GM19043 (cell line): ENCODE results near the gene OR6Y1.

Experiments
- ATAC-seq: cut with Tn5 transposase; IDR thresholded peaks from one replicate; pipeline ENCODE4 v1.9.1; 2021; ENCODE audit warnings: low read depth; ENCODE audit not compliant: unreplicated experiment

Gene OR6Y1

GRCh38 chr1:158554352-158554751 lies at the start of gene OR6Y1:
OR6Y1 (minus strand) TSS chr1:158554405; CDS start chr1:158548105, 6,300 bp downstream.
- ATAC-seq: no peak

GRCh38 chr1:158600735-158601134 lies 46.5 kb upstream of the OR6Y1 start:
- ATAC-seq: no peak

- ATAC-seq: no peak
Observed at GRCh38 chr1:158586942-158587341, 32.7 kb upstream of the OR6Y1 start.

GRCh38 chr1:158583962-158584361 lies 29.8 kb upstream of the OR6Y1 start:
- ATAC-seq: no peak

DNA sequence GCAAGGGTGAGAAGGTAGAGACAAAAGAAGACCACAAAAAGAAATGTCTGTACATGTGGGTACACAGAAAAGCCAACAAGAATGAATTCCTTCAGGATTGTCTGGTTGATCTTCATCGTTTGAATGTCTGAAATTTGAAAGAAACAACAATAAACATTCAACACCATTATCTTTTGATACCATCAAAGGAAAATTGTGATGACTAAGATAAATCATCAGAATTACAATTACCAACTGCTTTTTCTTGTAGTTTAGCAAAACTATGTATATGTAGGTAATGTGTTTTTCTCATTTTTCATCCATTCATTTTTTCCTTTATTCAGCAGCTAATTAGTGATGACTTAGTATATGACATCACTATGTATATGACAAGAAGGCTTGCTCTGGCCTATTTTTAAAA lies 25.5 kb upstream of the OR6Y1 start, which contains the start of gene OR10X1:
OR10X1 (minus strand) TSS at position 167 of the 400 bp plus-strand sequence; CDS start at position 167, 0 bp downstream.
- no peak for ATAC-seq

DNA sequence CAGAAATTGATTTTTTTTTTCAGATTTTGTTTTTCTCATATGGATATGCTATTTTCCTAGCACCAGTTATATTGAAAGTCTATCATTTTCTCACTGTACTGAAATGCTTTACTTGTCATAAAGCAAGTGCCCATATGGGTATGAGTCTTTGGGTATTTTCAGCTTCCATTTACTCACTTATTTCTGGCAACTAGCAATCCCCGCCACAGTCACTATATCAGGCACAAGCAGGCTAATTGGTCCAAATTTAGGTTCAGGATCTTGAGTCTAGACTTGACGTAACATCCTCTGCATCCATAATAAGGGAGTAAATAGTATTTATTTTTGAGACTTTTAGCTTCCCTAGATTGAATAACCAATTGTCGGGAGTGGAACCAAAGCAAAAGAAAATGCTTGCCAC lies 23.4 kb upstream of the OR6Y1 start:
- ATAC-seq: no peak

DNA sequence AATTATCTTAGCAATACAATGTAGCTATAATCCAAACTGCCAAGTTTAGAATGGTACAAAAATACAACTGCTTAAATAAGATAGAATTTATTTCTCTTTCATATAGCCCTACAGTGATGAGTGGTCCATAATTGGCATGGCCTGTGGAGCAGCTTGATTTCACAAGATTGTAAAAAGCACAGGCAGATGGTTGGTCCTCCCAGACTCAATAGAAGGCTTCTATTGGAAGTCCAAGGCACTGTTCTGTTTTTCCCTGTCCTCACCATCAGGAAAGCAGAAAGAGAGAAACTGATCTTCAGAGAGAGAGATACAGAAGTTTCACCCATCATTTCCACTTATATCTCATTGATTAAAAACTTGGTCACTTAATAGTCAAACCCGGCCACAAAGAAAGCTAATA lies 18.0 kb upstream of the OR6Y1 start:
- ATAC-seq: no peak

DNA sequence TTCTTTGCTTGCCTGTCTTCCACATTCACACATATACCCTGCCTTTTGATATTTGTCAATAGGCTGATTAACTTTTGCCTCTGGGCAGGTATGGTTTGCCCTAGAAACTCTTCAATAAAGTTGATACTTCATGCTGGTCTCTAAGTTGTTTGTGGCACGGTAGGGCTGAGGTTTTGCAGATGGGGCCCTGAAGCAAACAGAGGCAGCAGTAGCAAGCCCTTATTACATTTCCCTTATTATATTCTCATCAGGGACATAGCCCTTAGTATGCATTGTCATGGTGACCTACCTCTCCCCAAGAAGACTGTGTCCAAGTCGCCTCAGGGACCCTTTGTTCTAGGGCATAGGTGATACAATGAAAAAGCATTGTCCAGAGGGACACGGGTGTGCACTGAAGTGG lies 16.3 kb upstream of the OR6Y1 start, which contains the start of gene OR6P1:
OR6P1 (minus strand) TSS at position 101 of the 400 bp plus-strand sequence. CDS start 6,976 bp downstream, outside the sequence.
- no peak for ATAC-seq

DNA sequence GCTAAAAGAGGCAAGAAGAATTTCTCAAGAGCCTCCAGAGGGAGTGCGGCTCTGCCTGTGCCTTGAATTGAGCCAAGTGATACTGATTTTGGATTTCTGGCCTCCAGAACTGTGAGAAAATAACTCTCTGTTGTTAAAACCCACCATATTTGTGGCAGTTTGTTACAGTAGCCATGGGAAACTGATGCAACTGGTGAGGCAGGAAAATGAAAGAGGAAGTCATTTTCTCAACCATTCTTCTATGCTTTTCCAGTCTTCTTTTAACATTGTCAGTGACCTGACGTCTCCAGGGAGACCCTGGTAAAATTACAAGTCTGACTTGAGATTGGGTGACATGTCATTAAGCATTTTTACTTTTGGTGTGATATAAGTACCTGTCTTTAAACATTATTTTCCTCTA lies 10.4 kb upstream of the OR6Y1 start:
- ATAC-seq: no peak

DNA sequence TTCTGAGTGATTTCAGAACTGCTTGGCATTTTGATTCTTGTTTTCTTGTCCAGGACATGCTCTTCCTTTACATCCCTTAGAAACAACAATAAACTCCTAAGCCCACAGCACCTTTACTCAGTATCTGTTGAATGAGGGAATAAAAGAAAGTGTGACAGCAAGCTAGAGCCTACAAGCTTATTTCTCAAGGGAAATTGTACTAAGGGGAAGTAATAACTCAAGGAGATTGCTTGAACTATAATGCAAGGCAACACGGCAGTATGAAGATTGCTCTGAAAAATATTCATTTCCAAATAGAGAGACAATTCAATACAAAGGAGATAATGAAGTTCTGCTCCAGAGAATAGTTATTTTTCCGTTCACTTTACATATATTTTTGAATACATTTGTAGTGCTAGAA lies 9.6 kb upstream of the OR6Y1 start:
- ATAC-seq: no peak

- ATAC-seq: no peak
Observed at GRCh38 chr1:158559696-158560095, 5.5 kb upstream of the OR6Y1 start.

DNA sequence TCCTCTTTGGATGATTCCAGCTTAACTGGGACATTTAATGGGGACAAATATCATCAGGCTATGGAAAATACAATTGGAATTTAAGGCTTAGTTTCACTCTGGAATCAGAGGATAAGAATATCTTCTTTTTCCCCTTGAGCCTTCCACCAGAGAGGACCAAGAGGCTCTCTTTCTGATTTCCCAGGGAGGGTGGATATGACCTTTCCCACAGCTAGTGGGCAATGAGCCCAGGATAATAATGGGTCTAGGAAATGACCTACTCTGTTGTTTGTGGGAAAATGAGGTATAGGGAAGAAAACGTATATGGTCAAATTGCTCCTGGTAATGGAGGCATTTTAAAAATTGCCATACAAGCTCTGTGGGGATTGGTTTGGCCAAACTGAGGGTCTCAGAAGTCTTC lies 1.9 kb downstream of the OR6Y1 start:
- ATAC-seq: no peak

GRCh38 chr1:158547533-158547932 lies 6.7 kb downstream of the OR6Y1 start:
- ATAC-seq: no peak

GRCh38 chr1:158537609-158538008 lies 16.6 kb downstream of the OR6Y1 start:
- ATAC-seq: no peak

- ATAC-seq: no peak
Observed at GRCh38 chr1:158534496-158534895, 19.7 kb downstream of the OR6Y1 start.

DNA sequence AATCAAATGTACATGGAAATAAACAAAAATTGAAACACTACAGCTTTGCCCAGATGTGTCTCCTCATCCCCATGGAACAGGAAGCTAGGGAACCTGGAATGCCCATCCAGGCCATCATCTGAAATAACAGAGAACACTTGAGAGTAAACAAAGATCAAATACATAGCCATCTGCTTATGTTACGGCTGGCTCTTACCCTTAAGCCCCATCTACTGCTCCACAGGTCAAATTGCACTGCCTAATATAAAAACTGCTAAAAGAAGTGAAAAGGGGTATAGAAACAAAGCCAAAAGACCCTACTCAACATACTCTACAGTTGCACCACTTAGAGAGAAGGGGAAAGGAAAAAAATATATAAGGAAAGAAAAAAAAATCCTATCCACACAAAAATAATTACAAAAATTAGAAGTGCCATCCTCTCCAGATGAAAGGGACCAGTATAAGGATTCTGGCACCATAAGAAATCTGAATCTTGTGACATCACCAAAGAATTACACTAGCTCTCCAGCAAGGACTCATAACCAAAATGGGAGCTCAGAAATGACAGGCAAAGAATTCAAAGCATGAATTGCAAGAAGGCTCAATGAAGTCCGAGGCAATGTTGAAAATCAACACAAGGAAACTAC lies 26.9 kb downstream of the OR6Y1 start:
- no peak for ATAC-seq

- no peak for ATAC-seq
Observed at GRCh38 chr1:158521666-158522058, 32.5 kb downstream of the OR6Y1 start.

GRCh38 chr1:158520955-158521665 lies 33.1 kb downstream of the OR6Y1 start:
- ATAC-seq: no peak

- ATAC-seq: no peak
Observed at GRCh38 chr1:158520021-158520420, 34.2 kb downstream of the OR6Y1 start.

- no peak for ATAC-seq
Observed at GRCh38 chr1:158516966-158517365, 37.2 kb downstream of the OR6Y1 start.

GRCh38 chr1:158509471-158510156 lies 44.6 kb downstream of the OR6Y1 start:
- no peak for ATAC-seq

DNA sequence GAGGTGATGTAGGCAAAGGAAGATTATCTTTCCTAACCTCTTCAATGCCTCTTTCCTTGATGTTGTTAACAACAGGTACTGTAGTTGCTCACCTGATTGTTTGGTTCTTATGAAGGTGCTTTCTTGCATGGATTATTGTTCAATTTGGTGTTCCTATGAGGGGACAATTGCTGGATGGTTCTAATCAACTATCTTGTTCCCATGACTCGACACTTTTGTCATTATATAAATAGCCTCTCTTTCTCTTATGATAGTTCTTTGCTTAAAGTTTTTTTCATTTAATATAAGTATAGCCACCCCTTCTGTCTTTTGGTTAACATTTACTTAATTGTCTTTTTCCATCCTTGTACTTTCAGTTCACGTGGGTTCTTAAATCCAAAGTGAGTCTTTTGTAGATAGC lies 46.7 kb downstream of the OR6Y1 start:
- no peak for ATAC-seq
